Adrenal gland (tissue), 5 donors: Measurements from ENCODE around the gene SUFU.

Source experiments
- CTCF ChIP-seq, 6 experiments: fragments of 450-650 bp in 4 of 6; fragments of 200-600 bp in 2 of 6; sonication (generic) in 1 of 6; IDR thresholded peaks; 1 replicate in 5 of 6; 2 replicates in 1 of 6; pipeline versions ENCODE4 v1.5.1 to v1.8.0; 2016 to 2021; ENCODE audit warnings: antibody characterized with exemption in 6 of 6, mild to moderate bottlenecking in 2 of 6, moderate library complexity in 1 of 6
- POLR2A ChIP-seq, 2 donors: fragments of 450-650 bp; IDR thresholded peaks; one replicate each; pipeline ENCODE4 v1.6.1; 2017; ENCODE audit warnings: antibody characterized with exemption in 2 of 2, mild to moderate bottlenecking in 2 of 2, moderate library complexity in 1 of 2
- donor health status: DM: no; HTN: no; CAD: no.

GRCh38 chr10:102505462-102506115 is 1.8 kb downstream of the SUFU start:
- TF ChIP-seq CTCF (IDR thresholded peaks at IDR 0.05) (no peak), POLR2A (IDR thresholded peaks at IDR 0.05) (no peak)
